OCI-LY3 (cell line): ENCODE results near the gene HS6ST2.
A peak's percentile ranks its signal among the peaks of the same experiment; 100 is the strongest.

Experiments used
- H2AFZ ChIP-seq: fragments of 200-600, 300-600 bp; shearing (Covaris generic); 2 replicates; pipeline ENCODE4 v1.6.0; 2014; ENCODE audit warnings: antibody characterized with exemption, low read depth, low read length
- H3K27ac ChIP-seq: fragments of 200-600, 300-600 bp; sonication (generic); 2 replicates; pipeline ENCODE4 v1.5.1; 2014; ENCODE audit warnings: mild to moderate bottlenecking, low read length, moderate library complexity, mixed read lengths
- H3K27me3 ChIP-seq: fragments of 200-600, 300-600 bp; sonication (generic); 2 replicates; pipeline ENCODE4 v1.6.1; 2014; ENCODE audit warnings: low read depth, low read length, mixed read lengths
- H3K36me3 ChIP-seq: fragments of 200-600, 300-600 bp; sonication (generic); replicated peaks from 2 replicates; pipeline ENCODE3; 2014; ENCODE audit warnings: low read depth, low read length, mixed read lengths
- H3K4me1 ChIP-seq: fragments of 300-600, 200-600 bp; sonication (generic); 2 replicates; pipeline ENCODE4 v1.6.1; 2014; ENCODE audit warnings: low read length, mixed read lengths
- H3K4me2 ChIP-seq: fragments of 200-600, 300-600 bp; sonication (generic); 2 replicates; pipeline ENCODE4 v1.6.1; 2014; ENCODE audit warnings: low read length, mixed read lengths
- H3K4me3 ChIP-seq: fragments of 300-600, 200-600 bp; sonication (generic); 2 replicates; pipeline ENCODE4 v1.5.1; 2014; ENCODE audit warnings: antibody characterized with exemption, mild to moderate bottlenecking, low read length, moderate library complexity
- H3K79me2 ChIP-seq: fragments of 300-600, 200-600 bp; shearing (Covaris generic); 2 replicates; pipeline ENCODE4 v1.6.1; 2014; ENCODE audit warnings: mild to moderate bottlenecking, low read length, mixed read lengths
- H3K9ac ChIP-seq: fragments of 300-600, 200-600 bp; shearing (Covaris generic); 2 replicates; pipeline ENCODE4 v1.6.0; 2014; ENCODE audit warnings: mild to moderate bottlenecking, low read length, moderate library complexity
- H3K9me3 ChIP-seq: fragments of 200-600, 300-600 bp; shearing (Covaris generic); 2 replicates; pipeline ENCODE4 v1.6.1; 2014; ENCODE audit warnings: low read length, mixed read lengths; ENCODE audit not compliant: insufficient read depth
- H4K20me1 ChIP-seq: fragments of 200-600, 300-600 bp; sonication (generic); 2 replicates; pipeline ENCODE4 v1.6.1; 2016; ENCODE audit warnings: low read length, mixed read lengths; ENCODE audit not compliant: insufficient read depth
- EZH2phosphoT487 ChIP-seq: fragments of 200-600 bp; shearing (Covaris generic); IDR thresholded peaks from 2 replicates; pipeline ENCODE4 v1.6.1; 2018; ENCODE audit warnings: antibody characterized with exemption, mixed run types, low read depth
- TF ChIP-seq, protein P1 (sequence below): fragments of 200-600, 300-600 bp; sonication (generic); IDR thresholded peaks from 2 replicates; pipeline ENCODE4 v1.5.1; 2014; ENCODE audit warnings: antibody characterized with exemption, low read length, low read depth

Gene HS6ST2

DNA sequence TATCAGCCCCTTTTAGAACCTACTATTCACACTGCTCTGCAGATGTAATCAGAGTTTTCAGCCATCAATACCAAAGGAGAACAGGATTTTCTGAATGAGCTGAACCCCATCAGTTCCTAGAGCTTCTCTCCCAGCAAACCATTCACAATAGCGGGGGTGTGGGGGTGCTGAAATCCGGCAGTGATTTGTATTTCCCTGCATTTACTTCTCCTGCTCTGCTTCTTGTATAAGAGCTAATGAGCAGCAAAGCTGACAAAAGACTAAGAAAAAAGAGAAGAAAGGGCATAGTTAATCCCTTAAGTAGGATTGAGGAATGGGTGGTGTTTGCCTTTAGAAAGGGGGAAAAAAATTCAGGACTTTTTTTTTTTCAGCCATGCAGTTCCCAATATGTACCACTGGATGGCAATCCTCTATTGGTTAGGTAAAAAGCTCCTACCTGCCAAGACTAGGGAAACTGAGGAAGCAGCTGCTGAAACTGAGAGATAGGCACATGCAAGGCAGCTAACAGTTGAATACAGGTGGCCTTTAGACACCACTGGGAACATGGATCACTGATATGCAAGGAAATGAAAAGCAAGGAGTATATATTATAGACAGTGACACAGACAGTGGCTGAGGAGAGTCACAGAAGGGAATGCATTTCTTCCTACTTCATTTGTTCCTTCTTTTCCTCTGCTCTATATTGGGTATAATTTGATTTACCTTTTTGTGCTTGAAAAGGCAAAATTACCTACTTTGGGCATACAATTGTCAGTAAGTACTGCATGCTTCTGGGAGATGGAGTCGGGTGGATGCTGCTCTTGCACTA, 217.9 kb downstream of the HS6ST2 start:
- H3K27me3 ChIP-seq: no peaks in the 10 kb centered on the region
- no peaks in the 10 kb centered on the region for H3K9me3 ChIP-seq
- H3K4me2 ChIP-seq: no peak overlapping the region
- H3K27ac ChIP-seq: no peak overlapping the region
- no peak for TF ChIP-seq EZH2phosphoT487
- TF ChIP-seq, protein P1, sequence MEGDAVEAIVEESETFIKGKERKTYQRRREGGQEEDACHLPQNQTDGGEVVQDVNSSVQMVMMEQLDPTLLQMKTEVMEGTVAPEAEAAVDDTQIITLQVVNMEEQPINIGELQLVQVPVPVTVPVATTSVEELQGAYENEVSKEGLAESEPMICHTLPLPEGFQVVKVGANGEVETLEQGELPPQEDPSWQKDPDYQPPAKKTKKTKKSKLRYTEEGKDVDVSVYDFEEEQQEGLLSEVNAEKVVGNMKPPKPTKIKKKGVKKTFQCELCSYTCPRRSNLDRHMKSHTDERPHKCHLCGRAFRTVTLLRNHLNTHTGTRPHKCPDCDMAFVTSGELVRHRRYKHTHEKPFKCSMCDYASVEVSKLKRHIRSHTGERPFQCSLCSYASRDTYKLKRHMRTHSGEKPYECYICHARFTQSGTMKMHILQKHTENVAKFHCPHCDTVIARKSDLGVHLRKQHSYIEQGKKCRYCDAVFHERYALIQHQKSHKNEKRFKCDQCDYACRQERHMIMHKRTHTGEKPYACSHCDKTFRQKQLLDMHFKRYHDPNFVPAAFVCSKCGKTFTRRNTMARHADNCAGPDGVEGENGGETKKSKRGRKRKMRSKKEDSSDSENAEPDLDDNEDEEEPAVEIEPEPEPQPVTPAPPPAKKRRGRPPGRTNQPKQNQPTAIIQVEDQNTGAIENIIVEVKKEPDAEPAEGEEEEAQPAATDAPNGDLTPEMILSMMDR: peak; percentile 70
- H2AFZ ChIP-seq: no peak overlapping the region
- H3K4me1 ChIP-seq: peaks cover 38% of the 10 kb centered on the region
- H4K20me1 ChIP-seq: no peaks in the 10 kb centered on the region
- no peaks in the 10 kb centered on the region for H3K79me2 ChIP-seq
- no peak overlapping the region for H3K9ac ChIP-seq
- H3K4me3 ChIP-seq: no peak overlapping the region
- H3K36me3 ChIP-seq: no peaks in the 10 kb centered on the region

DNA sequence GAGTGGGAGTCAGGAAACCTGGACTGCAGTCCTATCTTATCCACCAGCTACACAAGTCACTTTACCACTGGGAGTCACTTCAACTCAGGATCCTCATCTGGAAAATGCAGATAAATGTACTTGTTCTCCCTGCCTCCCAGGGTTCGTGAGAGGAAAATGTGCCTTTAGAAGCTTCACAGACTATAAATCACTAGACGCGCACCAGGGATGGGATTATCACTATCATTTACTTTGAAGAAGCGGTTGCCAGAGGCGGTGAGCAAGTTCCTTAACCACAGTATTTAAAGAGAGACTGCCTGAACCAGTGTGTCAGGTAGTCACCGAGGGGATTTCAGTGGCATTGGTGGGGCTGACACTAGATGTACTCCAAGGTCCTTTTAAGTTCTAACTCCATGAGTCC, 219.5 kb downstream of the HS6ST2 start:
- no peak overlapping the region for H3K4me2 ChIP-seq
- no peak overlapping the region for H3K4me3 ChIP-seq
- H3K9me3 ChIP-seq: no peaks in the 10 kb centered on the region
- no peak overlapping the region for H2AFZ ChIP-seq
- H3K79me2 ChIP-seq: no peaks in the 10 kb centered on the region
- no peak for TF ChIP-seq EZH2phosphoT487
- TF ChIP-seq, protein P1: no peak
- no peaks in the 10 kb centered on the region for H3K27me3 ChIP-seq
- no peak overlapping the region for H3K9ac ChIP-seq
- H3K27ac ChIP-seq: no peak overlapping the region
- H3K36me3 ChIP-seq: no peaks in the 10 kb centered on the region
- H4K20me1 ChIP-seq: no peaks in the 10 kb centered on the region
- peaks cover 23% of the 10 kb centered on the region for H3K4me1 ChIP-seq

DNA sequence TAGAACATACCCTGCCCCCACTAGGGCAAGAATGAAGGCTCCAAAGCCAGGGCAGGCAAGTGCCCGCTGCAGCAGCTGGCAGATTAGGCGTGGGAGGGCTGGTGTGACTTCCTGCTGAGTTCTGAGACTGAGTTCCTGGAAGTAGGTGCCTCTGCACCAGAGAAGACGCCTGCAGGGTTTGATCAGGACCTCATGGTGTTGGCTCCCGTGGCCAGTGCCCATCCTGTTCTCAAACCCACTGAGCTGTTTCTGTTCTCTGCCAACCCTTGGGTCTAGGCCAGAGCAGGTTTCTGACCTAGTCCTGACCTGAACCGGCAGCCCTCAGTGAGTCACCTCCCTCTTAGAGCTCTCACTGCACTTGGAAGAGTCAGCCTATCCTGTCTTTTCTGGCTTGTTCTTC, 220.7 kb downstream of the HS6ST2 start:
- Histone ChIP-seq H3K4me2 (no peak overlapping the region), H3K79me2 (no peaks in the 10 kb centered on the region), H3K27me3 (no peaks in the 10 kb centered on the region), H3K4me1 (peaks cover 35% of the 10 kb centered on the region), H3K9me3 (no peaks in the 10 kb centered on the region), H4K20me1 (no peaks in the 10 kb centered on the region), H3K4me3 (no peak overlapping the region), H3K36me3 (no peaks in the 10 kb centered on the region), H3K27ac (no peak overlapping the region), H2AFZ (no peak overlapping the region), H3K9ac (no peak overlapping the region)
- TF ChIP-seq, protein P1: no peak

DNA sequence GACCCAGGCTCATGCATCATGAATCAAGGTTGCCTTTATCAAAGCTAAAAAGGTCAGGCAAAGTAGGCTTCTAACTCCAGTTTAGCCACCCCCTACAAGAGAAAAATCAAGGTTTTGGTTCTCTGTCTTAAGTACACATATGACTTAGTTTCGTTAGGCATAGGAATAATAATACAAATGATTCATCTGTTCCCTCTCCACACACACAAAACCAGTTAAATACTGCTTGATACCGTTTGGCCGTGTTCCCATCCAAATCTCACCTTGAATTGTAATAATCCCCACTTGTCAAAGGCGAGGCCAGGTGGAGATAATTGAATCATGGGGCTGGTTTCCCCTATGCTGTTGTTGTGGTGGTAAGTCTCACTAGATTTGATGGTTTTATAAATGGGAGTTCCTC, 226.2 kb downstream of the HS6ST2 start:
- no peaks in the 10 kb centered on the region for H3K27me3 ChIP-seq
- peak overlapping the region; percentile 78 for H3K27ac ChIP-seq
- H3K4me3 ChIP-seq: peak overlapping the region; percentile 6; the same call in 1 of the 2 replicates
- H3K36me3 ChIP-seq: no peaks in the 10 kb centered on the region
- H3K4me1 ChIP-seq: peaks cover 35% of the 10 kb centered on the region
- peak overlapping the region; percentile 37 for H3K4me2 ChIP-seq
- no peaks in the 10 kb centered on the region for H4K20me1 ChIP-seq
- H2AFZ ChIP-seq: no peak overlapping the region
- no peaks in the 10 kb centered on the region for H3K9me3 ChIP-seq
- no peak for TF ChIP-seq EZH2phosphoT487
- TF ChIP-seq, protein P1: no peak
- no peaks in the 10 kb centered on the region for H3K79me2 ChIP-seq
- peak overlapping the region; percentile 8; the same call in 1 of the 2 replicates for H3K9ac ChIP-seq
